GM18868 (cell line): ENCODE data around the gene TERT.
"Not testable (repeated sequence)": the region's sequence is repeated elsewhere in the genome, so short reads cannot be mapped to it uniquely, and the experiment has no call there.

ENCODE experiments used
- ATAC-seq: cut with Tn5 transposase; IDR thresholded peaks from one replicate; pipeline ENCODE4 v1.9.1; 2021; ENCODE audit warnings: mild to moderate bottlenecking, moderate library complexity; ENCODE audit not compliant: unreplicated experiment

Gene TERT

GRCh38 chr5:1297243-1297642, 2.4 kb upstream of the TERT start:
- ATAC-seq = no peak

GRCh38 chr5:1295650-1296037, 776 bp upstream of the TERT start:
- ATAC-seq = no peak

GRCh38 chr5:1294206-1294834, 548 bp downstream of the TERT start:
- no peak for ATAC-seq

GRCh38 chr5:1293416-1294205, 1.3 kb downstream of the TERT start:
- no peak for ATAC-seq

GRCh38 chr5:1292846-1293415, 1.9 kb downstream of the TERT start:
- ATAC-seq = no peak

- ATAC-seq = no peak
Measured at GRCh38 chr5:1292139-1292538, 2.7 kb downstream of the TERT start.

- no peak for ATAC-seq
Measured at GRCh38 chr5:1291611-1292080, 3.2 kb downstream of the TERT start.

- not testable (repeated sequence) for ATAC-seq
Measured at GRCh38 chr5:1290956-1291355, 3.9 kb downstream of the TERT start.

- not testable (repeated sequence) for ATAC-seq
Measured at GRCh38 chr5:1289559-1289958, 5.3 kb downstream of the TERT start.

- no peak for ATAC-seq
Measured at GRCh38 chr5:1288439-1289335, 6.2 kb downstream of the TERT start.

- no peak for ATAC-seq
Measured at GRCh38 chr5:1285883-1286291, 9.0 kb downstream of the TERT start.

GRCh38 chr5:1285141-1285540, 9.7 kb downstream of the TERT start:
- no peak for ATAC-seq

GRCh38 chr5:1284336-1284970, 10.4 kb downstream of the TERT start:
- not testable (repeated sequence) for ATAC-seq

GRCh38 chr5:1283729-1284041, 11.2 kb downstream of the TERT start:
- not testable (repeated sequence) for ATAC-seq

GRCh38 chr5:1282993-1283728, 11.7 kb downstream of the TERT start:
- not testable (repeated sequence) for ATAC-seq

- no peak for ATAC-seq
Measured at GRCh38 chr5:1282131-1282992, 12.5 kb downstream of the TERT start.

GRCh38 chr5:1281038-1281882, 13.6 kb downstream of the TERT start:
- ATAC-seq = no peak
